H1 (cell line): Measurements from ENCODE around the gene COX7A2.

Experiments used
- FOSL1 ChIP-seq: IDR thresholded peaks from 2 replicates; pipeline ENCODE4 v1.6.1; 2011; ENCODE audit warnings: mild to moderate bottlenecking, low read depth, low read length, moderate library complexity; ENCODE audit not compliant: insufficient read depth
- KDM5A ChIP-seq: fragments of 200-600 bp; IDR thresholded peaks from 2 replicates; pipeline ENCODE4 v1.7.1; 2012; ENCODE audit warnings: mild to moderate bottlenecking, low read length, inconsistent platforms, mixed read lengths
- POLR2AphosphoS5 ChIP-seq: IDR thresholded peaks from 2 replicates; pipeline ENCODE4 v1.6.1; 2011; ENCODE audit warnings: low read depth, low read length
- TAF7 ChIP-seq: optimal IDR thresholded peaks from 2 replicates; pipeline ENCODE3; 2011; ENCODE audit warnings: low read depth, mild to moderate bottlenecking, inconsistent platforms, low read length, moderate library complexity, borderline replicate concordance

- TF ChIP-seq FOSL1 = no peak
- no peak for TF ChIP-seq KDM5A
- no peak for TF ChIP-seq TAF7
- no peak for TF ChIP-seq POLR2AphosphoS5
Observed at GRCh38 chr6:75280131-75280855, 36.7 kb upstream of the COX7A2 start.
